HG03565 (cell line): ENCODE data around the gene DPYD.

ENCODE experiments used
- ATAC-seq: cut with Tn5 transposase; IDR thresholded peaks from one replicate; pipeline ENCODE4 v1.9.1; 2021; ENCODE audit warnings: mild to moderate bottlenecking, moderate library complexity; ENCODE audit not compliant: unreplicated experiment

DPYD gene

GRCh38 chr1:97314685-97315084 is 606.1 kb downstream of the DPYD start:
- ATAC-seq: no peak

DNA sequence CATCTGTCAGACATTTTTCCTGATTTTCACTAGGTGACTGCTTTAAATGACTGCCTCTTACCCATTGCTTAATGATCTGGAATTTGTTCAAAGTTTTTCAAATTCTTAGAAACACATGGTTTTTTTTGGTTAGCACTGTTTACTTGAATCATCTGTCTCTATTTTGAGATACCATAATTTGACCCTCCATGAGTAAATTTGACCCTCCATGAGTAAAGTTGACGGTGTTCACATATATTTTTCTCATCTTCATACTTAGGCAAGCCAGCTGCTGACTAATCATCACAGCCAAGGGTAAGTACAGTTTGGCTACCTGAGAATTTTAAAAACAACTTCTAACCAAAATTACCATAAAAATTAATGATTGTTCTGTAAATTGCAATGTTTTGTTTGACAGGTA is 612.7 kb downstream of the DPYD start:
- no peak for ATAC-seq

DNA sequence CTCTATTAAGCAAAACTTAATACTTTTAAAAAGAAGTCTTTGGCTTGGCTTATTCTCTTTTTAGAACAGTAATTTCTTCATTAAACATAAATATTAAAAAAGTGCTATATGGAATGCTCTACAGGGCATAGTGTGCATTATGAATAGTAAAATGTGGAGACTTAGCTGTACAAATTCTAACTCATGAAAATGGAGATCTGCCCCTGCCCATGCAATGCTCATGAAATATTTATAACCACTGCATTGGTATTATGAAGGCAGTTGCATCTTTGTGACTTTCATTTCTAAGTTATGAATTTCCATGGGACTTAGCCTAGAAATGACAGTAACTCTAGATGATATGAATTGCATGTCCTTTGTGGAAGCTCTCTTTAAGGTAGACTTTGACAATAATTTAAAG is 613.3 kb downstream of the DPYD start:
- ATAC-seq: no peak

GRCh38 chr1:97307151-97307550 is 613.7 kb downstream of the DPYD start:
- ATAC-seq: no peak

GRCh38 chr1:97306504-97306903 is 614.3 kb downstream of the DPYD start:
- ATAC-seq: no peak

GRCh38 chr1:97304366-97304765 is 616.5 kb downstream of the DPYD start:
- ATAC-seq: no peak

- no peak for ATAC-seq
These were observed 621.9 kb downstream of the DPYD start for GRCh38 chr1:97298966-97299365.

DNA sequence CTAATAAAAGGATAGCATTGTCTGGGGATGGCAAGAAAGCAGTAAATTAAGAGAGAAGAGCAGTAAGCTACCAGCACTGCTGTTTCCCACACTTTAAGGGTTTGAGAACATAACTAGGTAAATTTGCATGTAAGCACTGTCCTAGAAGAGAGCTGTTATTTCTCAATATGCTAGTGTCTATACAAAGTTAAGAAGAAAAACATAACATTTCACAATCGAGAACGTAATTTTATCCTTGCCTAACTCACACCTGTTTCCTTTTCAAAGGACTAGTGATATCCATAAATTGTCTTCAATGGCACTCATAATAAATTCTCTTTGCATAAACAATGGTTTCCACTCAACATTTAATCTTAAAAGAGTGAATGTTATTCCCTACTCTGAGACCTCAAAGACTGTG is 623.2 kb downstream of the DPYD start:
- no peak for ATAC-seq

DNA sequence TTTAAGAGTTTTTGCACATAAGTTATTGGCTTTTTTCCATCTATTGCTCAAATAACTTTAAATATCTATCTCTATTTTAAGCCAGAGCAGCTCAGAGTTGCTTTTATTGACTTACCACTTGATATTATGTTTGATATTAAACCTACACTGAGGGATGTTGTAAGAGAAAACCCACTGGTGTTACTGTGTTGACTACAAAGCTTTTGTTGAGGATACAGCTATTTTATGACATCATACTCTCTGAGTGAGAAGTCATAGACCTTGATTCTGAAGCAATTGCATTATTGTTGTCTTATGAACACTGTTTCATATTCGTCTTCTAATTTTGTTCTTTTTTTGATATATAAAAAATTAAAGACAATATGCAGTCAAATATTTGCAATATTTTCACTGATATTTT is 638.9 kb downstream of the DPYD start:
- no peak for ATAC-seq

DNA sequence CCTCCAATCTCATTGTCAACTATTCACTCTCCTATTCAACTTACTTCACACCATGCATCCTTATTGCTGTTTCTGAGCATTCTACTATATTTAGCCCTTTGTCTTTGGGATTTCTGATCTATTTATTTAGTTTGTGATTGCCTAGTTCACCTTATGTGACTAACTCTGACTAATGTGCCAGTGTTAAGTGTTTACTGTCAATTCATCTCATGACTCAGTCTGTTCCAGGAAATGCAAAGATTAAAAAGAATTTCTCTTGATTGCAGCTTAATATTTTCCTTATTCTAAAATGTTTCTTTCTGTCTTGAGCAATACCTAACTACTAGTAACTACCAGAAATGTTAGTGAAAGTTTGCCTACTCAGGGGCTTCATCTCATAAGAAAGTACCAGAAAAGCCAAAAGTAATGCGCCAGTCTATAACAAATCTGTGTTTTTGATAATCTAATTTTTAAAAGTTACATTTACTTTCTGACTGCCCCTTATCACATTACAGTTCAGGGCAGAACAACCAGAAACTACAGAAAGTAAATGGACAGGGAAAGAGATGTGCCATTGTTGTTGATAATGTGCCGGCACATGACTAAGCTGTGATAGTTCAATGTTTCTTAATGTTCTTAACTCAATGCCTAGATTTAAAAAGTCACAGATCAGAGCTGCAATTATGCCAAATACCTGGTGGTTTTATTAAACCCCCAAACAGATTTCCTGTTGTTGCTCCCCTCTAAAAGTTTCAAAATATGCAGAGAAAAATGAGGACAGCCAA is 642.8 kb downstream of the DPYD start:
- ATAC-seq: no peak

GRCh38 chr1:97271916-97272788 is 648.7 kb downstream of the DPYD start:
- ATAC-seq: no peak

DNA sequence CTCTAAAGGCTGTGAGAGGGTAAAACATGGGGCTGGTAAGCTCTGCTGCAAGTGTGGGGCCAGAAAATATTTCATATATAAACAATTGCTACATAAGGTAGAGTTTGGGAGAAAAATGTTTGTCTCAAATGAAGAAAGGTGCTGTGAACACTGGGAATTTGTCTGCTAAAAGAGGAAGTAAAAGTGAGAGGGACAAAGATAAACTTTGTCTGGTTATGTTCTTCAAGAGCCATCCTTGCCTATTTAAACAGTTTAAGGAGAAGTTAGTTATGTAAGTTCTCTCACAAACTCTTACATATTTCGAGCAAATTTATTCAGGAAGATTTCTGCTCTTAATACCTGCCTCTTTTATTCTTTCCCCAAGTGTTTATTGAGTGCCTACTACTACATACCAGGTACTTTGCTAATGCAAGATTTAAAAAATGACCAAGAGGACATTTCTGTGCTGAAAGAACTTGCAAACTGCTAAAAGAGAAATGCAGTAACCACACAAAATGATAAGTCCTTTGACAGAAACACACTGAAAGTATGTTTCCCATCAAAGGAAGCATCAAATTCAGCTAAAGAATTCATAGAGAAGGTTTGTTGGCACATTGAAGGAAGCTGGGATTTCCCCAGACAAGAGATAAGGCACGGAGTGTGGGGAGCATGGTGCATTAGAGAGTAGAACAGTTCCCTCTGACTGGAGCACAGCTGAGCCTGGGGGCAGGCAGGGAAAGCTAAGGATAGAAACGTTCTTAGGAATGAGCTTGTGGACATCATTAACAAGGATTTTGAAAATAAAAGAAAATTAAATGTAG is 650.1 kb downstream of the DPYD start:
- no peak for ATAC-seq

GRCh38 chr1:97265630-97266029 is 655.2 kb downstream of the DPYD start:
- no peak for ATAC-seq

DNA sequence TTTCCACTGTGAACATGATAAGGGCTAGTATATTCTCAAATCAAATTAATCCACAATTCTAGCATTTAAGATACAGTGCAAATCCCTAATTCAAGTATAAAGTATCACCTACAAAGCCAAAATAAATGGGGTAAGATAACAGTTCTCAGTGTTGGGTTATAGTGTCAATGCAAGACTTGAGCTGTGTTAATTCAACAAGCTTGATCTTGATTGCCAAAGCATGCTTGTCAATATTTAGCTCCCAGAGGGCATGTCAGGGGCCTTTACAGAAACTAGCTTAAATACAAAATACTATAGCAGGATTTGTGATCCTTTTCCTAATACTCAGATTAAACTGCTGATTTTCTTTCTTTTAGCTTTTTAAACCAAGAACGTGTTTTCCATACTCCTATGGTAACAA is 658.0 kb downstream of the DPYD start:
- no peak for ATAC-seq

DNA sequence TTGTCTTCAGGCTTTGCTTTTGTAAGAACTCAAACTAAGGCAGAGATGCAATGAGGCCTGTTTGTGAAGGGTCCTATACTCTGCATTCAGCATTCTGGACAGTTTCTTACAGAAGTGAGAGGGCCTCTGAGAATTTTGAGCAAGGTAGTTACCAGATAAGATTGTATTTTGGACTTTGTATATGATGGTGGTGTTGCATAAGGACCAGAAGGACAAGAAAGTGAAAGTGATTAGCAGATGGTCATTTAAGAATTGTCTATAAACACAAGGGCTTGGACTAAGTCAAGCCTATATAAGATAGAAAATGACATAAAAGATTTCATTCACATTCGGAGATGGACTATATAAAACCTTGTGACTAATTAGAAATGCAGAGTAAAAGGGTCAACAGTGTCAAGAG is 662.2 kb downstream of the DPYD start:
- no peak for ATAC-seq

DNA sequence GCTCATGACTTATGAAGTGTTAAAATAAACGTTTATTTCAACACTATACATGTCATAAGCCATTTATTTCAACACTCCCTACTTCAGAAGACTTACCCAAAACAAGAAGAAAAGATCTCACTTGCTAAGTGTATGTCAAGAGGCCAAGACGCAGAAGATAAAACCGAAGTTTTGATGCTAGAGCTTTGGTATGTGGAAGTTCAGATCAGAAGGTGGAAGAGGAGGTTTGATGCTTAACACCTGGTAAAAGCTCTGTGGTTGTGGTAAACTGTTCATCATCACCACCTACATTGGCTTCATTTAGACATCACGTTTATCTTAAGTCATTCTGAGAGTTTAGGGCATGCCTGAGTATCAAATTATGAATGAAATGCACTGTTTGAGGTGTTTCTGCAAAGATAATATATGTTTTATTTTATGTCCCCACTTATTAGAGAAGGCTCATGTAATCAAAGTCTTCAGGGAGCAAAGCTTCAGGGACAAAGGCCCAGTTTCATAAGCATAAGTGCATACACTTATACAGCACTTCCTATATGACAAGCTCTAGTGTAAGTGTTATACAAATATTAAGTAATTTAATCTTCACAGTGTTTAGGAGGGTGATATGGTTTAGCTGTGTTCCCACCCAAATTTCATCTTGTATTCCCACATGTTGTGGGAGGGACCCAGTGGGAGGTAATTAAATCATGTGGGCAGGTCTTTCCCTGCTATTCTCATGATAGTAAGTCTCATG is 665.9 kb downstream of the DPYD start:
- ATAC-seq: no peak

GRCh38 chr1:97252925-97253324 is 667.9 kb downstream of the DPYD start:
- ATAC-seq: no peak

DNA sequence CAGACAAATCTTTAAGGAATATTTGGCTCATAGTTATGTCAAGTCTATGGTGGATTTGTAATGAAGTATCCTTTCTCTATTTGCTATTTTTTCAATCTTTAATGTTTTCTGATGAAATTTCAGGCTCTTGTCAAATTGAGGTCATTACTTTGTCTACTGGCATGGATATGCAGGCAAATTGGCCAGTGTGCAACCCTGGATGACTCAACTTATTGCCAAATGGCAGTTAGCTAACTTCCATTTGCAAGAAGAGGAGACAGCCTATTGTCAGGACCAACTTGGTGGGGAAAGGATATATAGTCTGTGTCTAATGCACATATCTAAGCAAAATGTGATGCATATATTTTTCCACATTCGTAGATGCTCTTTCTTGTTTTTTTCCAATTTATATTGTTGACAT is 668.8 kb downstream of the DPYD start:
- ATAC-seq: no peak

- no peak for ATAC-seq
These were observed 673.6 kb downstream of the DPYD start for GRCh38 chr1:97247196-97247595.

GRCh38 chr1:97245682-97246081 is 675.2 kb downstream of the DPYD start:
- ATAC-seq: no peak

DNA sequence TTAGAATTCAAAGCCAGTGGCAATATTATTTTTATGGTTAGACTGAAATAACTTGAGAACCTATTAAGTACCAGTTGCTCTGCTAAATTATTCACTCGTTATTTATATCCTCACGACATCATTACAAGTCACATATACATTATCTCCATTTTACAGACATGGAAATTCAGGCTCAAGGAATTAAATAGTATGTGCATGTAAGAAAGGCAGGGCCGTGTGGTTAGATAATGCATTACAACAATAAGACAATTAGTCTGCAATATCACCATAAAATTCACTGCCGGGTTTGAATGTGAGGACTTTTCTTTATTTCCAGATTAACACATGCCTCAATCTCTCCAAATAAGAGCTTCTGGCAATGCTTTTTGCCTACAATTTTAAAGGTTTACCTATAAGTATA is 675.8 kb downstream of the DPYD start:
- ATAC-seq: no peak
